Lower leg skin (tissue), 4 donors: ENCODE results near the gene PEX14. TPM values are rescaled to one million over a fixed set of nuclear protein-coding genes. Genes with fewer than 3 reads are reported as not detected.
A peak's percentile ranks its signal among the peaks of the same experiment; 100 is the strongest.

Experiments used
- DNase-seq, 2 donors: peaks; one replicate each; pipeline ENCODE4 v3.0.0-alpha.2; 2019; ENCODE audit warnings: low spot score in 2 of 2
- H3K4me3 ChIP-seq: fragments of 200-600 bp; sonication (generic); 2 replicates; pipeline ENCODE4 v1.5.1; 2017; ENCODE audit warnings: mild to moderate bottlenecking, low read depth; ENCODE audit not compliant: poor library complexity, severe bottlenecking
- CTCF ChIP-seq, 3 donors: fragments of 450-650 bp; IDR thresholded peaks; one replicate each; pipeline ENCODE4 v1.5.1; 2016; ENCODE audit warnings: antibody characterized with exemption in 3 of 3, mild to moderate bottlenecking in 3 of 3, moderate library complexity in 2 of 3
- POLR2A ChIP-seq, 2 donors: fragments of 450-650 bp; IDR thresholded peaks; one replicate each; pipeline ENCODE4 v1.6.1; 2016 to 2017; ENCODE audit warnings: antibody characterized with exemption in 2 of 2, mild to moderate bottlenecking in 1 of 2, moderate library complexity in 1 of 2
- WGBS, 2 donors: methylation state at CpG; one replicate each; pipeline ENCODE4 v1.1.5; 2018; 5-methylcytosine and 5-hydroxymethylcytosine counted together
- intact Hi-C: fragments of 100-400 bp; cut with DNase I; formaldehyde crosslinking; loops from one replicate; pipeline ENCODE4 v1.15.0; 2023; ENCODE audit warnings: low total_unique reads
- total RNA-seq, 4 donors: library from RNA; depleted of rRNA; stranded (reverse); fragments of >200 nt; gene quantifications; one replicate each; pipeline ENCODE4 v1.1.0, GENCODE V29; 2016

Gene PEX14
- total RNA-seq, 4 donors from 2014 or later: 14.1 to 22.8 (median 18.9) TPM

GRCh38 chr1:10431070-10431730 lies 43.5 kb upstream of the PEX14 start:
- no peak for DNase-seq
- WGBS, 2 donors: 24 to 28% methylated on average over 25 to 30 of the region's 30 CpGs
- no peak for TF ChIP-seq CTCF (IDR thresholded peaks at IDR 0.05)
- no peak for TF ChIP-seq POLR2A (IDR thresholded peaks at IDR 0.05)
- intact Hi-C loops: loop anchor here (5.0 kb wide), 1 partner anchor 61 kb away; no protein-coding TSS in a partner anchor
- H3K4me3 ChIP-seq: peak overlapping the region; percentile 64

GRCh38 chr1:10432910-10433700 lies 41.6 kb upstream of the PEX14 start:
- intact Hi-C loops: loop anchor here (5.0 kb wide), 1 partner anchor 59 kb away; no protein-coding TSS in a partner anchor
- DNase-seq: no peak

GRCh38 chr1:10433790-10434189 lies 41.0 kb upstream of the PEX14 start:
- DNase-seq: no peak
- 85 to 89% methylated on average over 11 of the region's 11 CpGs for WGBS, 2 donors
- H3K4me3 ChIP-seq: no peak overlapping the region
- no peak for TF ChIP-seq POLR2A (IDR thresholded peaks at IDR 0.05)
- no peak for TF ChIP-seq CTCF (IDR thresholded peaks at IDR 0.05)
- intact Hi-C loops: loop anchor here (5.0 kb wide), 1 partner anchor 59 kb away; no protein-coding TSS in a partner anchor

More at GRCh38 chr1:10432910-10433700, 41.6 kb upstream of the PEX14 start:
- H3K4me3 ChIP-seq: no peak overlapping the region
- 65 to 68% methylated on average over 14 of the region's 14 CpGs for WGBS, 2 donors
- TF ChIP-seq CTCF (IDR thresholded peaks at IDR 0.05) (no peak), POLR2A (IDR thresholded peaks at IDR 0.05) (no peak)

- DNase-seq: no peak
- no peak overlapping the region for H3K4me3 ChIP-seq
- 87 to 88% methylated on average over 5 of the region's 5 CpGs for WGBS, 2 donors
- no peak for TF ChIP-seq CTCF (IDR thresholded peaks at IDR 0.05)
- no peak for TF ChIP-seq POLR2A (IDR thresholded peaks at IDR 0.05)
- intact Hi-C loops: loop anchor here (5.0 kb wide), 1 partner anchor 58 kb away; no protein-coding TSS in a partner anchor
These were observed 40.2 kb upstream of the PEX14 start for GRCh38 chr1:10434590-10434989.

GRCh38 chr1:10437052-10437451 lies 37.7 kb upstream of the PEX14 start:
- 96% methylated on average over 1 of the region's 1 CpG for WGBS, 2 donors
- H3K4me3 ChIP-seq: no peak overlapping the region
- intact Hi-C loops: no loop called here
- no peak for TF ChIP-seq POLR2A (IDR thresholded peaks at IDR 0.05)
- TF ChIP-seq CTCF (IDR thresholded peaks at IDR 0.05): no peak
- no peak for DNase-seq
